Ectodermal cell (in vitro differentiated cells): Measurements from ENCODE around the gene LYZL1.
"Not testable (repeated sequence)": the region's sequence is repeated elsewhere in the genome, so short reads cannot be mapped to it uniquely, and the experiment has no call there.

Experiments
- H3K27ac ChIP-seq: 2 replicates; pipeline ENCODE4 v1.7.0; 2013; ENCODE audit warnings: mild to moderate bottlenecking, low read depth, low read length; ENCODE audit not compliant: insufficient read depth, poor library complexity, severe bottlenecking
- H3K27me3 ChIP-seq: 2 replicates; pipeline ENCODE4 v1.7.0; 2013; ENCODE audit warnings: mild to moderate bottlenecking, low read length; ENCODE audit not compliant: insufficient read depth, control insufficient read depth, poor library complexity, severe bottlenecking
- H3K36me3 ChIP-seq: one replicate; pipeline ENCODE4 v1.7.0; 2013; ENCODE audit warnings: low read length; ENCODE audit not compliant: control insufficient read depth, insufficient read depth
- H3K4me1 ChIP-seq: one replicate; pipeline ENCODE4 v1.7.0; 2013; ENCODE audit warnings: low read length; ENCODE audit not compliant: control insufficient read depth, insufficient read depth
- H3K4me3 ChIP-seq: 2 replicates; pipeline ENCODE4 v1.7.0; 2013; ENCODE audit warnings: low read depth, low read length, control low read depth; ENCODE audit not compliant: insufficient read depth
- H3K9me3 ChIP-seq: 2 replicates; pipeline ENCODE4 v1.7.0; 2013; ENCODE audit warnings: mild to moderate bottlenecking, low read length, moderate library complexity; ENCODE audit not compliant: control insufficient read depth
- WGBS, 2 experiments: methylation state at CpG; one replicate each; pipeline ENCODE4 v1.1.7; 2013; ENCODE audit warnings: missing lambda C conversion rate in 2 of 2; 5-methylcytosine and 5-hydroxymethylcytosine counted together

The LYZL1 gene

GRCh38 chr10:29360215-29360853, 71.5 kb downstream of the LYZL1 start:
- 89 to 94% methylated on average over 14 to 18 of the region's 18 CpGs for WGBS, 2 experiments
- H3K27ac ChIP-seq, H3K9me3 ChIP-seq, H3K4me3 ChIP-seq, H3K4me1 ChIP-seq, H3K36me3 ChIP-seq, H3K27me3 ChIP-seq: not testable (repeated sequence)
